Ecto neural progenitor cell (in vitro differentiated cells): Measurements from ENCODE around the gene ATG5.

Experiments used
- DNase-seq: peaks from one replicate; pipeline ENCODE4 v3.0.0-alpha.2; 2018; ENCODE audit warnings: low spot score

ATG5 gene

DNA sequence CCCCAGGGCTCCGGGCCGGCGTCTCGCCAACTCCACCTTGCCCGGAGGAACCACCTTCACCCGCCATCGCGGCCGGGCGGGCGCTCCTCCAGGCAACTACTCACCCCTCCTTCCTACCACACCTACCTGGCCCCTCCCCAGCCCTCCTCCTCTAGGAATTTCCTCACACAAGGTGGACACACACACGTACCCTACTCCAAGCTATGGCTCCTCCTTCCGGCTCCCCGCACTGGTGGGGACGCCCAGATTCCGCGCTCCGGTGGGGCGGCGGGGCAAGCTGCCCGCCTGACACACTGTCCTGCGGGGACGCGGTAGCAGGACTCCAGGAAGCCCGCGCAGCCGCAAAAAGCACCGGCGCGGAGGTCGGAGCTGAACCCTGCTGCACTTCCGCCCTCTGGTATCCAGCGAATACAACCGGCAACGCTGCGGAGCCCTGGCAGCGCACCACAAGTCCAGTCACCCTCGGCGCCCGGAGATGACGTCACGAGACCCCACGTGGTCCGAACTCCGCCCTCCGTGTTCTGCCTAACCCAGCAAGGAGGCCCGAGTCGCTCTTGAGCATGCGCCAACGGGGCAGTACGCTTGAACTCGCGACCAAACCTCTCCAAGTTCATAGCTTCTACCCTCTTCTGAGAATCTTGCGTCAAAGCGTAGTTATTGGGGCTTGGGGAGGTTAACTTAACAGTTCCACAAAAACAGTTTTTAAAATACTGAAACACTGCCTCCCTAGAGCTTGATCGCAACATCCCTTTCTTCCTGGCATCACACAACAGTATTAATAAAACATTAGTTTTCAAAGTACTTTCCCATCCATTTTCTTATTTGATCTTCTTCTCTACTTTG lies at the start of gene ATG5:
TSS of gene ATG5 (minus strand) at position 425 of the 843 bp plus-strand sequence. CDS start 9,552 bp downstream, outside the sequence.
- peak; percentile 100 for DNase-seq

DNA sequence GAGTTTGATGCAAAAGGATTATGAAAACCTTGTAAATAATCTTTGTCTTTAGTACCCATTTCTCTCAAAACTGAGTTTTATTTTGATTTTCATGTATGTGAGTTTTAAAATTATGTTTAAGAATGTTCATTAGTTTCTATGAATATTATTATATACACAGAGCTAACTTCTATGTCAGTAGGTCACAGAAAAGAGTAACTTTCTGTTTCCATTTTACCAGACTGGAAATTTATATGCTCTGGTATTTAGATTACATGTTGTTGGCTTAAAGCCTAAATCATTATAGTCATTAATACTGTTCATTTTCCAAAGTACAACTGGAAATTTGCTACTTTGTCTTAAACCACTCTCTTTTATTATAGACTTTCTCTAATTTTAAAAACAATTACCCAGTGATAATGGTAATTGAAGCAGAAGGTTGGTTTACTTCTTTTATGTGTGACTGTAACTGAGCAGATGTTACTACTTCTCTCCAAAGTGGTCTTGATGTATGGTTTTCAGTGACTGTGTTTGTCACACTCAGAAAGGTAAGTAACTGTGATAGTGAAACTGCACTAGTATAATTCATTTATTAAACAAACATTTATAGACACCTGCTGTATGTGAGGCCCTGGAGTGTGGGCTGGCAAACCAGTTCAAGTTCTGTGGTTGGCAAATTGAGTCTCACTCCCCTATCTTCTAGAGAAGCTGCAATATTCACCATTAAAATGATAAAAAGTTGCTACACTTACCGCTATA lies 48.1 kb upstream of the ATG5 start:
- no peak for DNase-seq

DNA sequence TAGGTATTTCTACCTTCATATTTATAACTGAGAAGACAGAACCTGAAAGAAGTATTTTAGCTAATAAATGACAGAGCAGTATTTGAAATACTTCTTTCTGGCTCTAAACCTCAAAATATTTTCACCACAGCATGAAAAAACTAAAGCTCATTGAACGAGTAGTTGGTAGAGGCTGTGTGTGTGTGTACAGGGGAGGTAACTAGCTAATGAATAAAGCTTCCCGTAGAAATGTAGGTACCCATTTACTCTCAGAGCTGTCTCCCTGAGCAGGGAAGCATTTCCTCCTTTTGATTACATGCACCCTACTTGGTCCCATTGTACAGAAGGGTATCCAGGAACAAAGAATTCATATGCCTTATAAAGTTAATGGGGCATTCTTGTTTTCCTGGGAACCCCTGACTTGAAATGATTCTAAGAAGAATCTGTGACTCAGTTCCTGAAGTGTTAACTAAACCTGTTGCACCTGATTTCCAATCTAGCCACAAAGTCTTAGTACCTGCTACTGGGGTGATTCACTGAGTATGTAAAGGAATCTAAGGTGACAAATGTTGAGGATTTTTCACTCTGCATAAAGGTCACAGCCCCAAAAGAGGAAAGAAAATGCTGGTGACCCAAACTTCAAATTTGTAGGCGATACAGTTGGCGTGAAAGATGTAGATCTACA lies 47.4 kb upstream of the ATG5 start:
- no peak for DNase-seq

- no peak for DNase-seq
Observed at GRCh38 chr6:106370639-106371038, 45.1 kb upstream of the ATG5 start.

GRCh38 chr6:106369739-106370138 lies 44.2 kb upstream of the ATG5 start:
- DNase-seq: no peak

DNA sequence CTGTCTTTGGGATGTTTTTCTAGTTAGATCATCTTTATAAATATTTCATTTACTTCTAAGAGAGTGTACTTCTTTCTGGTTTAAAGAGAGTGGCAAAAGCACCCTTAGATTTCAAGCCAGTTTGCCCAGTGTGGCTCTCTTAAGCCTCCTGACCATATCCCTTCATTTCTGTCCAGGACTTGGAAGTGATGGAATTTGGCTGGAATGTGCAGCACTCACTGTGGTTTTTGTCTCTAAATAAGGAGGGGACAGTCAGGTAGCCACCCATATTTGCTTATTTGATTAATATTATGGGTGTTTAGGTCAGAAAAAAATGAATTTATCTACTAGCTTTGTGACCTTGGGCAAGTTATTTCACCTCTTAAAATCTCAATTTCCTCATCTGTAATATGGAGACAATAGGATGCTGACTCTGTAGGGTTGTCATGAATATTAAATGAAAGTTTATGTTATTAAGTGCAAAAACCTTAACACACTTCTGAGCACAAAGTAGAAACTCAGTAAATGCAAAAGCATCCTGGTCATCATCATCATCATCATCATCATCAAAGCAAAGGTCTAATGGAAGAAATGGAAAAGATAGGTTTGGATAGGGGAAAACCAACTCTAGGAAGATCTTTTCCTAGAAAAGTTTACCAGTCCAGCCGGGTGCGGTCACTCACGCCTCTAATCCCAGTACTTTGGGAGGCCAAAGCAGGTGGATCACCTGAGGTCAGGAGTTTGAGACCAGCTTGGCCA lies 38.0 kb upstream of the ATG5 start:
- no peak for DNase-seq

GRCh38 chr6:106360989-106361430 lies 35.5 kb upstream of the ATG5 start:
- peak; percentile 57 for DNase-seq

GRCh38 chr6:106360410-106360988 lies 34.9 kb upstream of the ATG5 start, which contains the start of gene CRYBG1:
Gene CRYBG1, plus strand, starts transcription at chr6:106360717. Its CDS starts 192 bp downstream, at chr6:106360909.
- peak; percentile 90 for DNase-seq

DNA sequence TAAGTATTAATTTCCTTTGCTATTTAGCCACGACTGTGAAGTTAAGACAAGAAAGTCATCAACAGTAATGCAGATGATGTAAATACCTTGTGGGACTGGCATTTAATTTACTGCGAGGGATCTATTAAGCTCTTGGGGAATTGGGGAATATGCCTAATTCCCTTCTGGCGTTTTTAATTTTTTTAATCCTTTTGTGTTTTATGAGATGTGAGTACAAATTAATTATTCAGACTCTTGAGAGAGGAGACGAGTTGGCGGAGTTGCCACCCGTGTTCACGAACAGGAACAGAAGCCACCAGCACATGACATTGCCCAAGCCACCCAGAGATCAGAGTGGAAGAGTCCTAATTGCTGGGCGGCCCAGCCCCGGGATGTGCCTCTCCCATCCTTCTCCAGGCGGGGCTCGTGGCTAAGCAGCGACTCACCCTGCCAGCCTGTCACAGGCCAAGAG lies 34.4 kb upstream of the ATG5 start:
- DNase-seq: no peak

DNA sequence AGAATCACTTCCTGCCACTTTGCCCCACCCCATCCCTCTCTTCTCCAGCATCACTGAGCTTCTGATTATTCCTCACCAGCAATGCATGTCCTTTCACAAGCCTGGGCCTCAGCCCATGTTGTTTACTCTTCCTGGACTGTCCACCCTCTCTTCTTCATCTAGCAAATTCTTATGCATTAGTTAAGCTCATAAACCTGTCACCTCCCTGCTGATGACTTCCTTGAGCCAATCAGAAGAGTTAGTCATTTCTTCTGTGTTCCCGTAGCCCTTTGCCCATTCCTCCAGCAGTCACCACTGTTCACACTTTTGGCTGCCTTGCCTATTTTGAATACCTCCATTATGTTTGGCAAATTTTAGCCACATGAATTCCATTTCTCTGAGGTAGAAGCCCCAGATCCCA lies 30.8 kb upstream of the ATG5 start:
- no peak for DNase-seq

DNA sequence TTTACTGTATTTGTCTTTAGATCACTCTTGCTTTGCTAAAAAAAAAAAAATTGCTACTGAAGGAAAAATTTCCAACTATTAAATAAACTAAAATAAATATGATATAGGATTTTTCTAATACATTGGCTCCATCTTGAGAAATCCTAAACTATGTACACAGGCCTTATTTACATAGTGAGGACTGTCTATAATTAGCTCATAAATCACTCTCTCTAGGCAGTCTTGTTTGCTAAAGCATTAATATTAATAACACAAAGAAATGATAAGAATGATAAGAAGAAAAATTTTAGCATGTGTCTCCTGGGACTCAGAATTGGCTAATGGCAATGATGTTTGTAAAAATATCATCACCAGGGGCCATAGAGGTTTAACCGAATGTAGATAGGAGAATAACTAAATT lies 21.7 kb upstream of the ATG5 start:
- DNase-seq: no peak

GRCh38 chr6:106339334-106340029 lies 13.9 kb upstream of the ATG5 start:
- DNase-seq: peak; percentile 67

DNA sequence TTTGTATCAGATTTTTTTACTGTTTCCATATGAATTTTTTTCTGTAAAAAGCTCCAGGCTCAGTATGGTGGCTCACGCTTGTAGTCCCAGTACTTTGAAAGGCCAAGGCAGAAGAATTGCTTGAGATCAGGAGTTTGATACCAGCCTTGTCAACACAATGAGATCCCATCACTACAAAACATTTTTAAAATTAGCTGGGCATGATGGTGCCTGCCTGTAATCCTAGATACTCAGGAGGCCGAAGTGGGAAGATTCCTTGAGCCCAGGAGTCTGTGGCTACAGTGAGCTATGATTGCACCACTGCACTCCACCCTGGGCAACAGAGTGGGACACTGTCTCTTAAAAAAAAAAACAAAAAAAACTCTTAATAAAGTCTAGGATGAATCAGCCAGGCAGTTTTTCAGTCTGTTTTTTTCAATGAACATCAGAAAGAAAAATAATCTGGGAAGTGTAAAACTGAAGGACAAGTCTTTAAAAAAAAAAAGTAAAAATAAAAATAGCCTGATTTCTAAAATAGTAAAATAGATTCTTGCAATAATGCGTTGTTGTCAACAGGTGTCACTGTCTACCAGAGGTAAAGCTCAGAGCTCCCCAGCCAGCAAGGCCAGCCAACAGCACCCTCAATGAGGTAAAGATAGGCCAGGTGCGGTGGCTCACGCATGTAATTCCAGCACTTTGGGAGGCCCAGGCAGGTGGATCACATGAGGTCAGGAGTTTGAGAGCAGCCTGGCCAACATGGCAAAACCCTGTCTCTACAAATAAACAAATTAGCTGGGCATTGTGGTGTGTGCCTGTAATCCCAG lies 9.3 kb upstream of the ATG5 start:
- DNase-seq: peak; percentile 54

DNA sequence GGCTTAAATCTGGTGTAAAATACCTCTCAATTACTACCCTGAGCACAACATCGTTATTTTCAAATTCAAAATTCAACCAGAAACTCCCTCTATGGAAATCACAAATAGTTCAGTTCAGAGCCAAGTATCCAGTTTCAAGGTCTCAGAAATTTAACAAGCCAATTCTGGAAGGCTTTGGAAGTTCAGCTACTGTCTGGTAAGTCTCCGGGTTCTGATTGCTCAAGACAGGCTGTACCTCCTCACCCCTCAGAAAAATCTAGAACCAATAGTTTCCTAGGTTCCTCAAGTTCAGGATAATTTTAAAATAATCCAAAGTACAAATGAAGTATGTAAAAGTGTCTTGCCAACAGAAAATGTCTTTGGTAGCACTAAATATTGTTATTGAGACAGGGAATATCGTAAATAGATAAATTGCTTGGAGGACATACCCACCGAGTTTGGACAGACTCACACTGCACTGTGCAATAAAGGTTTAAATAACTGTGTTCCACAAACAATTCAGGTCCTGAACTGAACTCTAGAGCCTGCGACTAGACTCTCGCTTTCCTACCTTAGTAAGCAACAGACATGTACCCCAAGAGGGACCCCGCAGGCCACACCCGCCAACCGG lies 729 bp downstream of the ATG5 start:
- DNase-seq: no peak

GRCh38 chr6:106321940-106322339 lies 3.6 kb downstream of the ATG5 start:
- DNase-seq: no peak

DNA sequence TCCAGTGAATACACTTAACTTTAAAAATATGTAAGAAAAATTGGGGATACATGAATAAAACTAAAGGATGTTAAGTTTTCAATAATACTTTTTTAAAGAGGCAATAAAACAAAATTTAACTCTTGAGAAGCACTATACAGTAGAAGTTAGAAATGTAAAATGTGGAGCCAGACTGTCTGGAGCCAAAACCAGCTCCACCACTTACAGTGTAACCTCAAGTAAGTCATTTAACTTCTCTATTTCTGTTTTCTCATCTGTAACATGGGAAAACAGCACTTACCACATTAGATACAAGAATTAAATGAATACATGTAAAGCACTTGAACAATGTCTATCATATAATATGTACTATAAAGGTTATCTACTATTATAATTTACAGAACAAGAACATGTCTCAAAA lies 6.7 kb downstream of the ATG5 start:
- no peak for DNase-seq

DNA sequence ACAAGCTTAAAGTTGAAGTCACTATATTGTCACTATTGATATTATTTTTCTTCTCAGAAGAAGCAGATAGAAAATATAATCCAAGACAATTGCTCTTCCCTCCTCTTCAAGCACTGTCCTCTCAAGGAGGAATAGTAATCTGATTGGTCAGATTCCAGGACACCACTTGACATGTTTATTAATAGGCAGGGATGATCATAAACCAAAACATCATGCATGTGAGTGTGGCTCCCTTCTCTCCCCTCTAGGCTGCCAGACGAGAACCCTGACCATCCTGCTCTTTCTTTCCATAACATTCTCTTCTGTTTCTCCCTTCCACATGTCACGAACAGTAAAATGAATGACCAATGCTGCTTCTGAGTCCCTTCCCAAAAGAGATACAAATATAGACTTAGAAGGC lies 7.5 kb downstream of the ATG5 start:
- no peak for DNase-seq

DNA sequence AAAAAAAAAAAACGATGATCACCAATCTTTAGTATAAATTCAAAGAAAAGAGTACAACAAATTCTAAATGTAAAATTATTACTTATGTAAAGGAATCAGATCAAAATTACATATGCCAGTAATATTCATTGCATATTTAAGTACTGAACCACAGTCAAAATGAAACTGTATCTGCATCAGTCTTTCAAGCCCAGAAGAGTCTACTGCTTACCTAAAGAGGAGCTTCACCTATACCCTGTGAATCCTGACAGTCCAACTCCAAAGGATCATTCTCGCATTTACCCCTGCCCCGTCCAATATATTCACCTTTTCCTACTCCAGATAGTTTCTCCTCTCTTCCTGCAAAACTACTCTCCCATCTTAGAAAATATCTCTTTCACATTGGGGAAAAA lies 9.2 kb downstream of the ATG5 start:
- DNase-seq: no peak

- DNase-seq: no peak
Observed at GRCh38 chr6:106315765-106316374, 9.7 kb downstream of the ATG5 start.
